GM08714 (cell line): ENCODE data around the gene MBD5.

Experiments
- H3K4me3 ChIP-seq: fragments of 200-500 bp; sonication (Bioruptor generic); 2 replicates; pipeline ENCODE4 v1.5.1; 2014; ENCODE audit warnings: mild to moderate bottlenecking, low read length, inconsistent platforms
- ZNF274 ChIP-seq: IDR thresholded peaks from 2 replicates; pipeline ENCODE4 v1.6.1; 2012; ENCODE audit warnings: mild to moderate bottlenecking, low read depth, low read length

MBD5 gene

GRCh38 chr2:148545390-148546256 lies 524.7 kb downstream of the MBD5 start:
- TF ChIP-seq ZNF274, result no peak
- H3K4me3 ChIP-seq, result no peak overlapping the region

- TF ChIP-seq ZNF274, result no peak
- H3K4me3 ChIP-seq, result no peak overlapping the region
Observed at GRCh38 chr2:148546270-148546669, 525.4 kb downstream of the MBD5 start.

- no peak overlapping the region for H3K4me3 ChIP-seq
- TF ChIP-seq ZNF274, result no peak
Observed at GRCh38 chr2:148548716-148549400, 528.0 kb downstream of the MBD5 start.

- no peak for TF ChIP-seq ZNF274
- peak overlapping the region; percentile 63 for H3K4me3 ChIP-seq
Observed at GRCh38 chr2:148552675-148553331, 531.9 kb downstream of the MBD5 start.

- H3K4me3 ChIP-seq, result peak overlapping the region; percentile 63
- no peak for TF ChIP-seq ZNF274
Observed at GRCh38 chr2:148553332-148553887, 532.5 kb downstream of the MBD5 start.

GRCh38 chr2:148554459-148555247 lies 533.8 kb downstream of the MBD5 start:
- no peak for TF ChIP-seq ZNF274
- no peak overlapping the region for H3K4me3 ChIP-seq

GRCh38 chr2:148555622-148556294 lies 534.9 kb downstream of the MBD5 start:
- no peak overlapping the region for H3K4me3 ChIP-seq
- TF ChIP-seq ZNF274, result no peak

GRCh38 chr2:148557844-148558436 lies 537.0 kb downstream of the MBD5 start:
- no peak for TF ChIP-seq ZNF274
- H3K4me3 ChIP-seq, result no peak overlapping the region

- no peak overlapping the region for H3K4me3 ChIP-seq
- no peak for TF ChIP-seq ZNF274
Observed at GRCh38 chr2:148560496-148560895, 539.6 kb downstream of the MBD5 start.

GRCh38 chr2:148561389-148561788 lies 540.5 kb downstream of the MBD5 start:
- no peak for TF ChIP-seq ZNF274
- H3K4me3 ChIP-seq, result no peak overlapping the region

GRCh38 chr2:148565272-148565894 lies 544.5 kb downstream of the MBD5 start:
- no peak for TF ChIP-seq ZNF274
- no peak overlapping the region for H3K4me3 ChIP-seq
